T-helper 2 cell treated with Interferon-gamma antibody and Interleukin-4, amounts not matched to agents 5 μg/mL and 100 μg/mL, for 36 hours (primary cell): ENCODE measurements around the gene MTHFD1L.

Source experiments
- DNase-seq: peaks from one replicate; pipeline ENCODE4 v3.0.0; 2021; ENCODE audit warnings: low spot score
- H3K27ac Mint-ChIP-seq: one replicate; pipeline ENCODE4 v1.8.0; 2021; ENCODE audit warnings: mild to moderate bottlenecking, mixed read lengths
- H3K27me3 Mint-ChIP-seq: one replicate; pipeline ENCODE4 v1.8.0; 2021; ENCODE audit warnings: low read depth, mixed read lengths
- H3K36me3 Mint-ChIP-seq: one replicate; pipeline ENCODE4 v1.8.0; 2021; ENCODE audit warnings: low read depth, mixed read lengths
- H3K4me1 Mint-ChIP-seq: one replicate; pipeline ENCODE4 v1.8.0; 2021; ENCODE audit warnings: low read depth, mixed read lengths
- H3K4me3 Mint-ChIP-seq: one replicate; pipeline ENCODE4 v1.8.0; 2022; ENCODE audit warnings: mild to moderate bottlenecking, moderate library complexity, mixed read lengths
- H3K9me3 Mint-ChIP-seq: one replicate; pipeline ENCODE4 v1.8.0; 2021; ENCODE audit warnings: mixed read lengths

The MTHFD1L gene

GRCh38 chr6:151005164-151005563 is 139.7 kb downstream of the MTHFD1L start:
- peaks cover 18% of the 10 kb centered on the region for H3K36me3 Mint-ChIP-seq
- no peaks in the 10 kb centered on the region for H3K9me3 Mint-ChIP-seq
- H3K27ac Mint-ChIP-seq: peak overlapping the region; percentile 42
- DNase-seq: no peak
- H3K27me3 Mint-ChIP-seq: no peaks in the 10 kb centered on the region
- H3K4me1 Mint-ChIP-seq: peaks cover 31% of the 10 kb centered on the region
- no peak overlapping the region for H3K4me3 Mint-ChIP-seq

DNA sequence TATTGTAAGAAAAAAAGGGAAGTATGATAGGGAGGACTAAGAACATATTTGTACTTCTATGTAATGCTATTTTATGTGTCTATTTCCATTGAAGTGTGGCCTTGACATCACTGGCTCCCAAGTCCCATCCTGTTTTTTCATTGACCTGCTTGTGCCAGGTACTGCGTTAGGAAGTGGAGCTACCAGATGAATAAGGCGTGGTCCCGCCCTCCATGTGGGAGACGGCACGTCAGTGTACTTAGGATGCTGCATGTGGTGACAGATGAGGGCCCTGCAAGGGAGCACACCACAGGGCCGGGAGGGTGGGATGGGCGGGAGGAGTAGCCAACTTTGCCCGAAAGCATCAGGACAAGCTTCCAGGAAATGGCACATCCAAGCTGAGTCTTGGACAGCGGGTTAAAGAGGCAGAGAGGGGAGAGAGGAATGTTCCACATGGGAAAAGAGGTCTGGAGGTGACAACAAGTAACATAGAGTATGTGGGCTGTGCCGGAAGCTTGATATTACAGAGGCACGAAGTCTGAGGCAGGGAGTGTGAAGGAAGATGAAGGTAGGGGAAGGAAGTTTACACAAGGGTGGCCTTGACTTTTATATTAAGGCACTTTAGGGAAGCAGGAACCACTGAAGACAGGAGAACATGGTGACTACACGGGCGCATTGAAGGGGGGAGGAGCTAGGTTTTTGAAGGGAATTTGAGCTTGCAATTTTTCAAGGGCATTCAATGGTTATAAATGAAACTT is 140.6 kb downstream of the MTHFD1L start:
- Mint-ChIP-seq H3K27me3 (no peaks in the 10 kb centered on the region), H3K4me3 (peak overlapping the region; percentile 45), H3K27ac (peak overlapping the region; percentile 87), H3K4me1 (peaks cover 31% of the 10 kb centered on the region), H3K9me3 (no peaks in the 10 kb centered on the region), H3K36me3 (peaks cover 18% of the 10 kb centered on the region)
- no peak for DNase-seq

- no peaks in the 10 kb centered on the region for H3K27me3 Mint-ChIP-seq
- H3K27ac Mint-ChIP-seq: peak overlapping the region; percentile 4
- DNase-seq: no peak
- H3K4me1 Mint-ChIP-seq: peaks cover 27% of the 10 kb centered on the region
- H3K4me3 Mint-ChIP-seq: no peak overlapping the region
- H3K9me3 Mint-ChIP-seq: no peaks in the 10 kb centered on the region
- H3K36me3 Mint-ChIP-seq: peaks cover 18% of the 10 kb centered on the region
Measured at GRCh38 chr6:151007076-151007475, 141.6 kb downstream of the MTHFD1L start.

DNA sequence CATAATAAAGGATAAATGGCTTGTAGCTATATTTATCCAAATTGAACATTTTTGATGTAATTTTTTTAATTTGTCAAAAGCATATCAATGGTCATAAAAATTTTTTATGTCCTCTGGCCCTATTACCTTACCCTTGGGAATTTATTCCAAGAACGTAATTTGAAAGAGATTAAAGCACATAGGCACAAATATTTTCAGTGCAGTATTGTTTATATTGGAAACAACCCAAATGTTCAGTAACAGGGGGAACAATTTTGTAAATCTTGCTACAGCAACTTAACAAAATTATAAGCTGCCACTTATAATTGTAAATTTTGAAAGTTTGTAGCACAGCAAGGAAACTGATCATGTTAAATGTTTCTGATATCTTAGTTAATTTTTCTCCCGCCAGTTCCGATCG is 142.4 kb downstream of the MTHFD1L start:
- peaks cover 16% of the 10 kb centered on the region for H3K36me3 Mint-ChIP-seq

GRCh38 chr6:151008425-151008824 is 142.9 kb downstream of the MTHFD1L start:
- H3K9me3 Mint-ChIP-seq: no peaks in the 10 kb centered on the region
- no peak overlapping the region for H3K4me3 Mint-ChIP-seq
- H3K27me3 Mint-ChIP-seq: no peaks in the 10 kb centered on the region
- no peak overlapping the region for H3K27ac Mint-ChIP-seq
- H3K36me3 Mint-ChIP-seq: peaks cover 16% of the 10 kb centered on the region
- H3K4me1 Mint-ChIP-seq: peaks cover 26% of the 10 kb centered on the region
- DNase-seq: no peak

More for the DNA sequence above, 142.4 kb downstream of the MTHFD1L start:
- no peak for DNase-seq
- H3K27ac Mint-ChIP-seq: no peak overlapping the region
- H3K4me3 Mint-ChIP-seq: no peak overlapping the region
- no peaks in the 10 kb centered on the region for H3K27me3 Mint-ChIP-seq
- H3K9me3 Mint-ChIP-seq: no peaks in the 10 kb centered on the region
- H3K4me1 Mint-ChIP-seq: peaks cover 27% of the 10 kb centered on the region

DNA sequence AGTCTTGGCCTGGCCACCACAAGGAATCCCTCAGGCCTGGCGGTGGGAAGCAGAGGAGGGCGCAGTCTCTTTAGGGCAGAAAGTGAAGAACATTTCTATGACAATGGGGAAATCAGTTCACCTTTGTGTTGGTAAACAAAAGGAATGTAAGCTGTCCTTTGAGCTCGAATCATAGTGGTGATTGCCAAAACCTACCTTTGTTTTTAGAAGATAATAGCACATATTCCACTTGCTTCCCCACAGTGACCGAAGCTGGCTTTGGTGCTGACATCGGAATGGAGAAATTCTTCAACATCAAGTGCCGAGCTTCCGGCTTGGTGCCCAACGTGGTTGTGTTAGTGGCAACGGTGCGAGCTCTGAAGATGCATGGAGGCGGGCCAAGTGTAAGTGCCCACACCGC is 144.1 kb downstream of the MTHFD1L start:
- H3K4me3 Mint-ChIP-seq: no peak overlapping the region
- peaks cover 21% of the 10 kb centered on the region for H3K4me1 Mint-ChIP-seq
- no peak overlapping the region for H3K27ac Mint-ChIP-seq
- H3K9me3 Mint-ChIP-seq: no peaks in the 10 kb centered on the region
- no peak for DNase-seq
- no peaks in the 10 kb centered on the region for H3K27me3 Mint-ChIP-seq
- peaks cover 16% of the 10 kb centered on the region for H3K36me3 Mint-ChIP-seq

DNA sequence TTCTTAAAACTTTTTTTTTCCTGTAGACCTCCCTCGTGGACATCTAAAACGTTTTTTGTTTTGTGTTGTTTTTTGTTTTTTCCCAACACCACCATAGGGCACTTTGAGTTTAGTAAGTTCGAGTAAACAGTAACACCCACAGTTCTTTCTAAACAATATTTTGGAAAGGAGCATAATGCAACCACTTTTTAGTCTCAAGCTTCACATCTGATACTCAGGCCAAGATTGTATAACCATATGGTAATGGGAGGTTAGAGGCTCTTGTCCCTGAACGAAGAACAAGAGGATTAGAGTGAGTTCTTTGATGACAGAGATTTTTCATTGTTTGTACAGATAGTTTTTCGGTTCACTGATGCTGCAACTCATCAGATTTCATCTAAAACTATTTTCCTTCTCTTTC is 144.6 kb downstream of the MTHFD1L start:
- no peaks in the 10 kb centered on the region for H3K27me3 Mint-ChIP-seq
- peaks cover 20% of the 10 kb centered on the region for H3K4me1 Mint-ChIP-seq
- H3K27ac Mint-ChIP-seq: no peak overlapping the region
- no peak overlapping the region for H3K4me3 Mint-ChIP-seq
- DNase-seq: no peak
- H3K9me3 Mint-ChIP-seq: no peaks in the 10 kb centered on the region
- H3K36me3 Mint-ChIP-seq: peaks cover 16% of the 10 kb centered on the region

GRCh38 chr6:151012321-151013294 is 147.1 kb downstream of the MTHFD1L start:
- no peak overlapping the region for H3K27ac Mint-ChIP-seq

DNA sequence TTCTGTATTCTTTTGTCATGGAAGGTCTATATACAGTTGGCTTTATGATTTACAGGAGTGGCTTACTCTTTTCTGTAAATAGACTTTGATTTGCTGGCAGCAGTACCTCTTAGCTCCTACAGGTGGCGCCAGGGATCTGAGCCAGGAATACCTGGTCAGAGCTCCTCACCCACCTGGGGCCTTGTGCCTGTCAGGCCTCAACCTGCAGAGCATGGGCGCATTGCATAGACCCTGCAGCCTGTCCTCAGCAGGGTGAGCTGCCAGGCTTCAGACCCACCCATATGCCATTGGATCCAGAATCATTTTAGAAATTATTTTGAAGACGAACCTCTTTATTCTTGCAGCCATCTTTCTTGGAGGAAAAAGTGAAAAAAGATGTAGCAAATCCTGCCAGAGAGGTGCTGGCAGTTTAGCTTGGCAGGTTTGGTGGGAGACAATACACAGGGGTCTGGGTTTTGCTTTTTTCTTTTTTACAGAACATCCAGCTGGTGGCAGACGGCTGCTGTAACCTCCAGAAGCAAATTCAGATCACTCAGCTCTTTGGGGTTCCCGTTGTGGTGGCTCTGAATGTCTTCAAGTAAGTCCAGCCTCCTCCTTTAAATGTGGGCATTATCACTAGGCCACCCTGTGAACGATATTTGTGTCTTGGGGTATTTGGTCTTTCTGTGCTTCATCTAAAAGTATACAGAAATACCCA is 149.1 kb downstream of the MTHFD1L start:
- H3K27me3 Mint-ChIP-seq: no peaks in the 10 kb centered on the region
- DNase-seq: peak; percentile 43
- no peaks in the 10 kb centered on the region for H3K9me3 Mint-ChIP-seq
- peaks cover 9% of the 10 kb centered on the region for H3K36me3 Mint-ChIP-seq
- peak overlapping the region; percentile 39 for H3K27ac Mint-ChIP-seq
- no peak overlapping the region for H3K4me3 Mint-ChIP-seq
- peaks cover 7% of the 10 kb centered on the region for H3K4me1 Mint-ChIP-seq

More at GRCh38 chr6:151012321-151013294, 147.1 kb downstream of the MTHFD1L start:
- Mint-ChIP-seq H3K36me3 (peaks cover 12% of the 10 kb centered on the region), H3K4me1 (peaks cover 7% of the 10 kb centered on the region), H3K27me3 (no peaks in the 10 kb centered on the region), H3K9me3 (no peaks in the 10 kb centered on the region), H3K4me3 (no peak overlapping the region)
- DNase-seq: no peak

DNA sequence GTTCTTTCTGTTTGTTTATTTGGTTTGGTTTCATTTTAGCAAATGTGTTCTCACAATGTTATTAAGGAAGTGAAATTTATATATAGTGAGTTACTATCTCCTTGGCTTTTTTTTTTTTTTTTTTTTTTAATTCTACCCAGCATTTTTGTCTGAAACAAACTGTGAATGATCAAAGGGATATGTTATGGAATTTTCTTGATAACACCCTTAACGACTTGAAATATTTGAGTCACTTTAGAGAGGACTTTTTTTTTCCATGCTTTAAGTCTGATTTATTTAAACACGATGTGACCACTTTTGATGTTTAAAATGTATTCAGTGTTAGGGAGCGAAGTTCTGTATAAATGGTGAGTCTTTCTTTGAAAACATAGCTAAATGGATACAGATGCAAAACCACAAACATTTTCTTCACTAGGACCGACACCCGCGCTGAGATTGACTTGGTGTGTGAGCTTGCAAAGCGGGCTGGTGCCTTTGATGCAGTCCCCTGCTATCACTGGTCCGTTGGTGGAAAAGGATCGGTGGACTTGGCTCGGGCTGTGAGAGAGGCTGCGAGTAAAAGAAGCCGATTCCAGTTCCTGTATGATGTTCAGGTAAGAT is 149.7 kb downstream of the MTHFD1L start:
- peaks cover 9% of the 10 kb centered on the region for H3K36me3 Mint-ChIP-seq
- no peak for DNase-seq
- no peaks in the 10 kb centered on the region for H3K9me3 Mint-ChIP-seq
- H3K27ac Mint-ChIP-seq: peak overlapping the region; percentile 39
- H3K4me3 Mint-ChIP-seq: no peak overlapping the region
- peaks cover 7% of the 10 kb centered on the region for H3K4me1 Mint-ChIP-seq
- no peaks in the 10 kb centered on the region for H3K27me3 Mint-ChIP-seq

DNA sequence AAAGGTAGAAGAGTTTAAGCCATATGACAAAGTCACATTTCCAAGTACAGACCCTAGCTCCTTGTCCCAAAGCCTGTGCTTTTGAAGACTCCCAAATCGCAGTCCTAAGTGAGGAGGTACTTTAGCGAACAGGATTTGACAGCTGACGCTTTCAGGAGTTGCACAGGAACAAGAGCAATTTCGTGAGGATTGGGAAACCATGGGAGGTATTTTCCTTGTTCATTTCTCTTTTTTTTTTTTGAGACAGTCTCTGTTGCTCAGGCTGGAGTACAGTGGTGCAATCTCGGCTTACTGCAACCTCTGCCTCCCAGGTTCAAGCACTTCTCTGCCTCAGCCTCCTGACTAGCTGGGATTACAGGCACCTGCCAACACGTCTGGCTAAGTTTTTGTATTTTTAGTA is 150.6 kb downstream of the MTHFD1L start:
- Mint-ChIP-seq H3K27ac (no peak overlapping the region), H3K4me3 (no peak overlapping the region), H3K36me3 (peaks cover 9% of the 10 kb centered on the region), H3K9me3 (no peaks in the 10 kb centered on the region), H3K27me3 (no peaks in the 10 kb centered on the region), H3K4me1 (peaks cover 7% of the 10 kb centered on the region)
- no peak for DNase-seq

DNA sequence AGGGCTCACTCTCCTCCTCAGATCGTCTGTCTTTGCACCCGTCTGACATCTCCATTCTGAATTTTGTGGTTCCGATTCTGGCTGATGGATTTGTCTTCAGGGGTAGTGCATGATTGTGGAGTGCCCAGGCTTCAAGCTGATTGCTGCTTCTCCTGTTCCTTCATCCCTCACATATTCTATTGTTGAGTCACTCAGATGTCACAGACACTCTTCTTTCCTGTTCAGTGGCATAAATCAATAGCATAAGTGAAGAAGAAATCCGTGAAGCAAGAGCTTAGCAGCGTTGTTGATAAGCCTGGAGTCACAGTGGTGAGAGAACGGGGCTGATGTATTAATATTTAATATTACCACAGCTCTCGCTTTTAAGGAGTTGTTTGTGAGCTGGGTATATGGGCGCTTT is 152.5 kb downstream of the MTHFD1L start:
- Mint-ChIP-seq H3K36me3 (peaks cover 9% of the 10 kb centered on the region), H3K4me3 (no peak overlapping the region), H3K9me3 (no peaks in the 10 kb centered on the region), H3K27me3 (no peaks in the 10 kb centered on the region), H3K4me1 (peaks cover 7% of the 10 kb centered on the region), H3K27ac (no peak overlapping the region)
- DNase-seq: no peak

GRCh38 chr6:151018911-151019782 is 153.6 kb downstream of the MTHFD1L start:
- peaks cover 7% of the 10 kb centered on the region for H3K4me1 Mint-ChIP-seq
- H3K4me3 Mint-ChIP-seq: no peak overlapping the region
- no peak overlapping the region for H3K27ac Mint-ChIP-seq
- no peak for DNase-seq
- H3K9me3 Mint-ChIP-seq: no peaks in the 10 kb centered on the region
- peaks cover 11% of the 10 kb centered on the region for H3K36me3 Mint-ChIP-seq
- H3K27me3 Mint-ChIP-seq: no peaks in the 10 kb centered on the region
